CD4-positive, alpha-beta T cell treated with Interleukin-15 for 1 hour (primary cell): ENCODE measurements around the gene MAPRE2.
"Not testable (repeated sequence)": the region's sequence is repeated elsewhere in the genome, so short reads cannot be mapped to it uniquely, and the experiment has no call there.

Source experiments
- DNase-seq: peaks from one replicate; pipeline ENCODE4 v3.0.0-alpha.2; 2020

The MAPRE2 gene

DNA sequence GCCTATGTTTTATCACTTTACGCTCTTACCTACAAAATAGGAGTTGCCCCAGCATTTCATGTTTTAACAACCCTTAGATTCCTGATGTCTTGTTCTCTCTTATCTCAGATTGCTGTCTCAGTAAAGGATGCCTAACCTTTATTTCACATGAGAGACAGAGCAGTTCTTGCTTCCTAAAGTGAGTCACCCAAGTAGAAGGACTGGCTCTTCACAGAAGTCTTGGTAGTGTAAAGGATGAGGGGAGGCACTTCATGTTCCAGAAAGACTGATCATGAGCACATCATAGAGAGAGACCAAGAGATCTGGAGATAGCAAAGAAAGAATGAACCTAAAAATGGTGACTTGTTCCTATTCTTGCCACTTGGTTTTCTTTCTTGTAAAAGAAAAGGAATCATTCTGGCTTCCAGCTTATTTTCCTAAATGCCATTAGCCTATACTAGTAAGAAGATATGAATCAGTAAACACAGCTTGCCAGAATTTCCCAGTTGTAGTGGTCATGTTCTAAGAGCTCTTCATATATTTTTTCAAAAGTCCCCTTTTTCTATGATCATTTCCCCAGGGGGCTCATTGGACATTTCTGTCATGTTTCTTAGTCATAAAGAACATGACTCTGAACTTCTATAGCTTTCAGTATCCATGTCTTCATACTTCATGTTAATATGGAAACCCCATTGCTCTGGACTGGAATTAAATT, 54.9 kb downstream of the MAPRE2 start:
- DNase-seq = no peak

DNA sequence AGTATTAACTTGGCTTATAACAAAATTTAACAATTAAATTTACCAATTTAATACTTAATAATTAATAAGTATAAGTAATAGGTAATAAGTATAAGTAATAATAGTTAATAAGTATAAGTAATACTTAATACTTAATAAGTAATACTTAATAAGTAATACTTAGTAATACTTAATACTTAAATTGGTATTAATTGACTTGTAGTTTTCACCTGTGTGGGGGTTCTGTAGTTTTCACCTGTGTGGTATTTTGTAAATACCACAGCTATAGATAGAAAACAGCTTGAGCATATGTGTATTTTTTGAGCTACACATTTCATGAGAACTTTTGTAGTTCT, 55.4 kb downstream of the MAPRE2 start:
- DNase-seq = no peak

DNA sequence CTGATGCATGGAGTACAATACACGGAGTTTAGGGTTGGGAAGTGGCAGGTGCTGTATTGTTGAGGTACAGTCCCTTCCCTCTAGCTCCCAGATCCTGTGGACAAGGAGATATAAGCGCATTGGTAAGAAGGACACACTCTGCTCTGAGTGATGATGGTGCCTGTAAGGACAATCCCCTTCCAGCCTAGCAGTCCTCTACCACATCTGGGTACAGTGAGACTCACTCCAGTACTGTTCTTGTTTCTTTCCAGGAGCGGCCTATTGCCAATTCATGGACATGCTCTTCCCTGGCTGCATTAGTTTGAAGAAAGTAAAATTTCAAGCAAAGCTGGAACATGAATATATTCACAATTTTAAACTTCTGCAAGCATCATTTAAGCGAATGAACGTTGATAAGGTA, 56.0 kb downstream of the MAPRE2 start:
- no peak for DNase-seq

DNA sequence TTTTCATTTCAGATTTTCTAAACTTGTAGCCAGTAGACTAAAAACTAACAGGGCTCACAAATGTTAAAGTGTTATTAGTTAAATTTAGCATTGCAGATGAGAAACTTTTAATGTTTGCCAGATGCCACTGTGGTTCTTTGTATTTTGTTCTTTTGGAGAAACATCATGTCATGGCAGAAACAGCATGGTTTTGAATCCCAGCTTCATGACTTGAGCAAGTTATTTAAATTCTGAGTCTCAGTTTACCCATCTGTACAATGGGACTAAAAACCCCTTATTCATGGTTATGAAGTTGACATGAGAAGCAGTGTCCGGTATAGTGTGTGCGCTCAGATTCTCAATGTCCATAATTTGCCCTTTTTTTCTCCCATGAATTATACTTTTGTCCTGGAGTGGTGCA, 56.5 kb downstream of the MAPRE2 start:
- DNase-seq = no peak

DNA sequence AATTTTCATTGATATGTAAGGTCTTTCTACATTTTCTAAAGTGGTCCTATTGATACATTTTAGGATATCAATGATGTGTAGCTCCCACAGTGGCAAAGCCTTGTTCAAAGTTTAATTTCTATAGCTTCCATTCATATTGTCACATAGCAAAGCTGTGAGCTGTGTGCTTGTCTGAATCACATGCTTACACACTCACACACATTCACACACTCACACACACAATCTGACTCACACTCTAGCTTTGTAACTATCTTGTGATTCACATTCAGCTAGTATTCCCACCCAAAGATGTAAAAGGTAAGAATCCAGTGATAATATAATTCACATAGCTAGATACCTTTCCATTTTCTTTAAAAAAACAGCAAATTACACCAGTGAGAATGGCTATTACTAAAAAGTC, 58.7 kb downstream of the MAPRE2 start:
- DNase-seq = no peak

DNA sequence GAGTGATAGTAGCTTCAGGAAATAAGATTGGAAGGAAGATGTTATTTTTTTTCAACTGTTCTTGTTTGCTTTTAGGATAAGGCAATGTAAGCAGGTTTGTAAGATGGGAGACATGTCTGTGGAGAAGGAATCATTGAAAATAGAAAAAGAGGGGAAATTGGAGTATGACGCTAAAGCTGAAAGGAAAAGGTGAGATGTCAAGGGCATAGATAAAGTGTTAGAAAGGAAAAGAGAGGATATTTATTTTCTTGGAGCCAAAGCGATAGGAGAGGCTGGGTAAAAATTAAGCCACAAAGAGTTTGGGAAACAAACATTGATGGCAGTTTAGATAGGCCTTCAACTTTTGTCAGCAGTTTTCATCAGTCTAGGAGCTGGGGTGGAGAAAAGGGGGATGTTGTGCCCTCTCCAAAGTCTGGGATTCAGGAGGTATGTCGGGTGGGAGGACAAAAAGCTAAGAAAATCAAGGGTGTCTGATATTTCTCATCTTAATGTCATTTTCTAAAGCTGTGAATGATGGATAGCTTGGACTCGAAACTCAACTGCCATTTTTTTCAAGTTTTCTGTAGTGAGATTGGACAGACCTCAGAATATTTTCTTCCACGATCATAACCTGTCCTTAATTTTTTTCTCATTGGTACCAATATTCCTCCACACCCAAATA, 63.3 kb downstream of the MAPRE2 start:
- no peak for DNase-seq

DNA sequence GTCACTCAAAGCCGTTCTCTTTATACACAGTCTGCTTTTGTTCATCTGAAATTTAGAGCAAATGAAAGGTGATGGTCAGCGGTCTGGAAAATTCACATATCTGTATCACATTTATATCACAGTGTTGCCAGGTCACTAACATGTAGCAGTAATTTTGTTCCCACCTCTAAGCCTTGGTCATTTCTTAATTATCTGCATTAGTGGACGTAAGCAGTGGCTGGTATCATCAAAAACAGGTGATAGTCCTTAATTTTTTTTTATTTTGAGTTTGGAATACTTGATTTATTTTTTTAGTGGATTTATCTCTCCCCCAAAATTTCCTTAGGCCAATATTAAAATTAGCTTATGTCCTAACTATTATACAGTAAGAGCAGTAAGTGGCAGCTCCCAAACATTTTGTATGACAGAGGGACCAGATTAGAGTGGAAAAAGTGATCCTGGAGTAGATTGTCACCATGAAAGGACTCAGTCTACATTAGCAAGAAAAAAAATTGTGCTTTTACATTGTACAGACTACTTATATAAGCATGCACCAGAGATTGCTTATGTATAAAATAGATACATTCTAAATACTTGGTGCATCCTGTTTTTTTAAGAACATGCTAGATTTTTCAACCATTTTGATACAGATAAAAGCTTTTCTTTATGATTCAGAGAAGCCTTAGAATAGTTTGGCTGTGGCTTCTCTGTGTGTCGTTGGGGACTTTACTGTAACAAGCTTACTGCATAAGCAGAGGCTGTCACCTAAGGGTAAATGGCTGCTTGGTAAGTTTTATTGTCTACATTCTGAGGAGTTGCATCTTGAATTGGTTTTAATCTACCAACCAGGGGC, 65.0 kb downstream of the MAPRE2 start:
- DNase-seq = no peak

DNA sequence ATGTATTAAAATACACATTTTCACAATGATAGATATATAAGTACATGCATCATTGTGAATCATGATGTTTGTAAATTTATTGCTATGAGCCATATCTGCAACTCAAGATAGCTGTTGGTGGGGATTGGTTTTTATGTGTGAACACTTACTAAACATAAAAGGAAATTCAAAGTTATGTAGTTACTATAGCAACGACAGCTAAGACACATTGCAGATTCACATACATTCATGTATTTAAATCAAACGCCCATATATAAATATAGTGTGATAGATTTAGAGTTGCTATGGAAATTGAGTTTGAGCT, 65.6 kb downstream of the MAPRE2 start:
- no peak for DNase-seq

DNA sequence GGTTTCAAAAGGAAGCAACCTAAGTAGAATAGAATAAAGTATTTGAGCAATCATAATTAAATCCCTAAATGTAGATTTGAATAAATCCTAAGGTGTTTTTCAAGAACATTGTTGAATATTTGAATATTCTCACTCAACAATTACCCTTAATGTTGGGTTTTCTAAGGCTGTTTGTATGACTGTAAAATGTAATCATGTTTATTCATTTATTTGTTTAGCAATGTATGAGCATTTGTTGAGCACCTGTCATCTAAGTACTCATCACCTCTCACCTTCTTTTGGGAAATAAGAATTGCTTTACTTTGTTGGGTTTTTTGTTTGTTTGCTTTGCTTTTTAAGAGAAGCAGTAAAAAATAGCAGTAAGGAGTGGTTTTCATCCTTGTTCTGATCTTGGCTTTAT, 66.0 kb downstream of the MAPRE2 start:
- DNase-seq = no peak

DNA sequence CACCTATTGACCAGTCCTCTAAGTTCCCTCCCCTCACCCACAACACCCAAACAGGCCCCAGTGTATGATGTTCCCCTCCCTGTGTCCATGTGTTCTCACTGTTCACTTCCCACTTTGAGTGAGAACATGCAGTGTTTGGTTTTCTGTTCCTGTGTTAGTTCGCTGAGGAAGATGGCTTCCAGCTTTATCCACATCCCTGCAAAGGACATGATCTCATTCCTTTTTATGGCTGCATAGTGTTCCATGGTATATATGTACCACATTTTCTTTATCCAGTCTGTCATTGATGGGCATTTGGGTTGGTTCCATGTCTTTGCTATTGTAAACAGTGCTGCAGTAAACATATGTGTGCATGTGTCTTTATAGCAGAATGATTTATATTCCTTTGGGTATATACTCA, 66.9 kb downstream of the MAPRE2 start:
- DNase-seq = not testable (repeated sequence)

DNA sequence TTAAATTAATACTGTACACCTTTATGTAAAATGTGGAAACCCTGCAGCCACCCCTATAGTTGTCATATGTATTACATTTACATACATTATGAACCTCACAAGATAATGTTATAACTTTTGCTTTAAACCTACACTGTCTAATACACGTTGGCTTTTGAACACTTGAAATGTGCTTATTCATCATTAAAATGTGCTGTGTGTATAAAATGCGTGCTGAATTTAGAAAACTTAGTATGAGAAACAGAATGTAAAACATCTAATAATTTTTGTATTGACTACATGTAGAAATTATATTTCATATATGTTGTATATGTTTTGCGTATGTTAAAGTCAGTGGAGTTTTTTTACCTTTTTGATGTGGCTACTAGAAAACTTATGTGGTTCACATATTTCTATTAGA, 68.8 kb downstream of the MAPRE2 start:
- DNase-seq = no peak

DNA sequence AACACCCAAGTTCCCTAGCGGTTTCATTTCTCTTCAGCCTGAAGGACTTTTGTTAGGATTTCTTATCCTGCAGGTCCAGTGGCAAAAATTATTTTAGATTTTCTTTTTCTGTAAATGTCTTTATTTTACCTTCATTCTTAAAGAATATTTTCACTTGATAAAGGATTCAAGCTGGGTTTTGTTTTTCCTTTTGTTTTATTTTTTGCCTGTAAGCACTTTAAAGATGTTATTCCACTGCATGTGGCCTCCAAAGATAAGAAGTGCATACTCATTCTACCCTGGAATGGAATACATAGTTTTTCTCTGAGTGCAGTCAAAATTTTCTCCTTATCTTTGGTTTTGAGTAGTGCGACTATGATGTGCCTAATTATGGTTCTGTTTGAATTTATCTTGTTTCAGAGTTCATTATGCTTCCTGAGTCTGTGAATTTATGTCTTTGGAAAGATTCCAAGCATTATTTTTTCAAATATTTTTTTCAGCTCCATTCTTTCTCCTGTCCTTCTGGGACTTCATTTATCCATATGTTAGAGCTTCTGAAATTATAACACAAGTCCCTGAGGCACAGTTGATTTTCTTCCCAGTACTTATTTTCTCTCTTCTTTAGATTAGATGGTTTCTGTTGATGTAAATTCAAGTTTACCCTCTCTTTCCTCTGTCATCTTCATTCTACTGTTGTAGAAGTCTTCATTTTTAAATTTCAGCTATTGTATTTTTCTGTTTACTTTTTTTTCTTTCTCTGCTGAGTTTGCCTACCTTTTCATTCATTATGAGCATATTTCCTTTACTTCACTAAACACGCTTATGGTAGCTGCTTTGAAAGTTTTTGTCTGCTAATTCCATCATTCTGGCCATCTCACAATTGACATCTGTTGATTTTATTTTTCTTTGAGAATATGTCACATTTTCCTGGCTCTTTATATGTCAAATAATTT, 69.6 kb downstream of the MAPRE2 start:
- DNase-seq = no peak

DNA sequence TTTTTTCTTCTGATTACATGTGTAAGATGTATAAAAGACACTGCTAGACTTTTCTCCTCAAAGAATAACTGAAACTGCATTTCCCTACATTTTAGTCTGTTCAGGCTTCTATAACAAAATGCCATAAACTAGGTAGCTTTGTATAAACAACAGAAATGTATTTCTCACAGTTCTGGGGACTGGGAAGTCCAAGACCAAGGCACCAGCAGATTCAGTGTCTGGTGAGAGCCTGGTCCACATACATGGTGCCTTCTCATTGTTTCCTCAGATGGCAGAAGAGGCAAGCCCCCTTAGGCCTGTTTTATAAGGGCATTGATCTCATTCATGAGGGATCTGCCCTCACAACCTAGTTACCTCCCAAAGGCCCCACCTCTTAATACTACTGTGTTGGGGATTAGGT, 71.5 kb downstream of the MAPRE2 start:
- DNase-seq = no peak

DNA sequence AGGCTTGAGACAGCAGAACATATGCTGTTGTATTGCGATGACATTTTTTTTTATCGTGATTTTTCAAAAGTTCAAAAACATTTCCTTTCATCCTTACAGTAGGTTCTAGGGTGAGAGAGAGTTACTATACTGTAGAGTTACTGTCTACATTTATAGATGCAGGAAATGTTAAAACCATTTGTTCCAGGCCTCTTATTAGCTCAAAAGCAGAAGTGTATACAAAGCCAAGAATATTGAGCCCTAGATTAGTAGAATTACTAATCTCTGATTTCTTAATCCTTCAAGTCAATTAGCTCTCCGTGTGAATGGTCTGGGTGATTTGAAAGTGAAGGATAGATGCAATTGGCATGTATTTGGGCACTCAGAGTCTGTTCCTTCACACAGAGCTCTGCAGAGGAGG, 73.1 kb downstream of the MAPRE2 start:
- DNase-seq = no peak

DNA sequence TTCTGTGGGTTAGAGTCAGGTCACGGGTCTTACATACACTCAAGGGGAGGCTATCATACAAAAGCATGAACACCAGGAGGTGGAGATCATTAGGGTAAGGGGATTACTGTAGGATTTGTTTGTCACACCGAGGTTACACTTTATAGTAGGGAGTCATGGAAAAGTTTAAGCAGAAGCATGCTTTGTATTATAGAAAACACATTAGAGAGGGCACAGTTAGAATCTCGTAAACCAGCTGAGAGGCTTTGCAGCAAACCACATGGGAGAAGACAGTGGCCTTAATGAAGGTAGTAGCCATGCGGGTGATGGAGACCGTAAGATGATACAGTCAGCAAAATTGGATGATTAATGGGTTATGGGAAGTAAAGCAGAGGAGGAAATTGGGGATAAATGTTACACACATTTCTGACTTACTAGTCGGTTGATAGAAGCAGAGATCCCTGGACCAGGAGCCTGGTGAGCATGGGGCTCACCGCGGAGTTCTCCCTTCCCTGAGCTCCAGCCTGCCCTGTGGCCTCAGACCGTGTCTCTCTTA, 75.6 kb downstream of the MAPRE2 start:
- DNase-seq = no peak

DNA sequence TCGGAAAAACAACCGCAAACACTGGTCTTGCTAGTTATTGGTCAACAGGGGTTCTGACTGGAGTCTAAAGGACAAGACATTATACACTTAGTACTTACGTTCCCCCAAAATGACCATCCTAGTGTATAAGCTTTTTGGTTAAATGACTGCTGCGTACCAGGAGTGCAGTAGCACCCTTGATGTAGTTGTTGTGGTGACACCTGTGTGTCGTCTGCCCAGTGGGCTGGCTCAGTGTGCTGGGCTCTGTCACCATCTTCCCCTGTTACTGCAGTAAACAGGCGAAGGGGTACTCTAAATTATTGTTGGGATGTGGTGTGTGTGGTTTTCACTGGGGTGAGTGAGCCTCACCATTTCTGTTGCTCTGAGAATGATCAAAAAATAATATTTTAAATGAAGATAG, 76.2 kb downstream of the MAPRE2 start:
- DNase-seq = no peak

DNA sequence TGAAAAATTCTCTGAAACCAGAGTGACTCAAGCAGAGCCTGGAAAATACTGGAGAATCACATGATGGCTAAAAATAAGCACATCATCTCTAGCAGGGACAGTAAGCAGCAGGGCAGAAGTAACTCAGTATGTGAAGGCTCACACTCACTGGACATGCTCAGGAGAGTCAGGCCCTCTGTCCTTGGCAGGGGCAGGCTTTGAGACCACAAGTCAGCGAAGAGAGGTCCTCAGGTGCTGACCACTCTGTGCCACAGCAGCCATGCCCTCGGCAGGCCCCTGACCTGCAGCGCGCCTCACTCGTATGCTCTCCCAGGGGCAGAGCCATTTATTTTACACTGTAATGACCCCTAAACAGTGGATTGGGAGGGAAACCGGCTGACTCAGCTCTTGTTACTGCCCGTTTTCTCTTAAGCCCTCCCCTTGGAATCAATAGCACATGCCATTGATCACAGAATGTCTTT, 76.8 kb downstream of the MAPRE2 start:
- DNase-seq = no peak

DNA sequence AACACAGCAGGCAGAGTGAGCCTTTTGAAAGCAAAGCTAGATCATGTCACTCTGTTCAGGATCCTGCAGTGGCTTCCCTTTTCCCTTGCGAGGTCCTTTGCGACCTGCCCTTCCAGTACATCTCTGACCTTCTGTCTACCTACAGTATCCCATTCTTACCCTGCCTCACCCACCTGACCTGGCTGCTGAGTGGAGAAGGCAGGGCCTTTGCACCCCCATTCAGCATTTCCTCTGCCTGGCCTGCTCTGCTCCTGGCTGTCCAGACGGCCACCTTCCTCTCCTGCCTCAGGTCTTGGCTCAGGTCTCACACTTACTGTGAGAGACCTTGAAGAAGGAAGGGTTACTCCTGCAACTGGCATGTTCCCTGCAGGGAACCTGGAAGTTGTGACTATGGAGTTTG, 77.4 kb downstream of the MAPRE2 start:
- DNase-seq = no peak

DNA sequence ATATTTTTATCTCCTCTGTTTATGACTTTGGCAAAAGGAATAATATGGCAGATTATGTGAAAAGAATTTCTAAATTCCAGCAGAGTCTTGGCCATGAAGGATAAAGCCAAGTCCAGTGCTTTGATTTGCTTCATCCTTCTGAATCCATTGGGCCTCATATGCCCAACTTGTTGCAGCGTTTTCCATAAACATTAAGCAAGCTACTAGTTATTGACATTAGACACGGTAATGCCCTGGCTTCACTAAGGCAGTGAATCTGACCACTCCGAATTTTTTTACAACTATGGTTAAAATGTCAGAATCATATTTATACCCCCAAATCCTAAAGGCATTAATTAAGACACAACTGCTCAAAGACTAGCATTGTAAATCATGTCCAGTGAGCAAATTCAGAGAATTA, 79.8 kb downstream of the MAPRE2 start:
- DNase-seq = no peak

DNA sequence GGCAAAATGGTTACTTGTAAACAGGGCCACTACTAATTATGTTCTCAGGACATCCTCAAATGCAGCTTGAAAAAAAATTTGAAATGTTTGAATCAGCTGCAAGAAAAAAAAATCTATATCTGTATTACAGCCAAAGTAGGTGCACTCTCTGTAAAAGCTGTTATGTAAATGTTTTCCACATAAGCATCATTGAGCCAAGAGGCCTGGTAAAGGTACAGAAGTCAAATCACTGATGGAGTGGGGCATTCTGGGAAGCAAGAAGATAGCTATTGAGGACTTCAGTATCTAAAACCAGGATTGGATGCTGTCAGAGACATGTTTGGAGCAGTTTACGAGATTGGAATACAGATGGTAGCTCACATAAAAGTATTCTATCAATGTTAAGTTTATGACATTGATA, 80.3 kb downstream of the MAPRE2 start:
- DNase-seq = no peak

DNA sequence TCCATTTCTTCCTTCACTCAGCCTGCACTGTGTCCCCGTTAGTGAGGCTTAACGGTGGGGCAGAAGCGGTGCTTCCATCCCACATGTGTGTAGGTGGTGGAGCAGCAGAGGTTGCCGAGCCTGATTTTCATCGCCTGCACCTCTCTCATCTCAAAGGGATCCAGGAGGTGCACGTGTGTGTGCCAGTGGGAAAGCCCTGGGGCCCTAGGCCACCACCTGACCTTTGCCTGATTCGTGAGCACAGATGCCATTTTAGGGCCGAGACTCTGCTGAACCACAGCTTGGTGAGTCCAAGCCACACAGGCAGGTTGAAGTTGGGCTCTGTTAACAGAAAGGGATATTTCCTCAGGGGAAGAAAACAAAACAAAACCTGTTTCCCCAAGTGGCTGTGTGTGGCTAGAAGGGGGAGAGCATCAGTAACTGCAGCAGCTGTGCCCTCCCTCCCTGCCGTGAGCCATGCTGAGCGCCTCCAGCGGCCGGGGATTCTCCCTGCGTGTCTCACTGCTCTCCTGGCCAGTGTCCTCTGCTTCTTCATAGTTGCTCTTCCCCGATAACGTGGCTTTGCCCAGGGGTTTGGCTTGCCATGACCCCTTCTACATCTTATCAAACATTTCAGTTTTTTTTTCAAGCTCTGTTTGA, 81.5 kb downstream of the MAPRE2 start:
- no peak for DNase-seq

DNA sequence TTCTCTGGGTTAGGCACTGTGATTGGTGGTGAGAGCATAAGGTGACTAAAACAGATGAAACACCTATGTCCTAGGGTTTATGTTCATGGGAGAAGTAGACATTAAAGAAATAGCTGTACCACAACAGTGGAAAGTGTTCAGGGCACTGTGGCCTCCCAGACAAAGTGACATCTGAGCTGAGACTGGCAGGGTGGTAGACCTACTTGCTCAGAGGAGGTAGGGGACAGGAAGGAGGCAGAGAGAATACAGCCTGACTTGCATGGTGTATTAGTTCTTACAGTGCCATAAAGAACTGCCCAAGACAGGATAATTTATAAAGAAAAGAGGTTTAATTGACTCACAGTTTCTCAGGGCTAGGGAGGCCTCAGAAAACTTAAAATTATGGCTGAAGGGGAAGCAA, 82.6 kb downstream of the MAPRE2 start:
- DNase-seq = no peak
